HG03045 (cell line): ENCODE data around the gene ACAD9.
A peak's percentile ranks its signal among the peaks of the same experiment; 100 is the strongest.
"Not testable (repeated sequence)": the region's sequence is repeated elsewhere in the genome, so short reads cannot be mapped to it uniquely, and the experiment has no call there.

Experiments
- ATAC-seq: cut with Tn5 transposase; IDR thresholded peaks from one replicate; pipeline ENCODE4 v1.9.1; 2021; ENCODE audit warnings: mild to moderate bottlenecking, moderate library complexity; ENCODE audit not compliant: unreplicated experiment

Gene ACAD9

GRCh38 chr3:128879125-128879969 lies at the start of gene ACAD9:
Gene ACAD9, plus strand, starts transcription at chr3:128879620. Its CDS starts 72 bp downstream, at chr3:128879692.
- peak; percentile 89 for ATAC-seq

- not testable (repeated sequence) for ATAC-seq
Measured at GRCh38 chr3:128829925-128830625, 49.3 kb upstream of the ACAD9 start.

GRCh38 chr3:128830762-128831161 lies 48.7 kb upstream of the ACAD9 start:
- ATAC-seq: not testable (repeated sequence)

GRCh38 chr3:128832979-128833378 lies 46.4 kb upstream of the ACAD9 start:
- ATAC-seq: not testable (repeated sequence)

GRCh38 chr3:128835096-128835495 lies 44.3 kb upstream of the ACAD9 start:
- no peak for ATAC-seq

GRCh38 chr3:128841926-128842920 lies 37.2 kb upstream of the ACAD9 start:
- no peak for ATAC-seq

- ATAC-seq: no peak
Measured at GRCh38 chr3:128844502-128844901, 34.9 kb upstream of the ACAD9 start.

- no peak for ATAC-seq
Measured at GRCh38 chr3:128845119-128845777, 34.2 kb upstream of the ACAD9 start.

- ATAC-seq: peak; percentile 76
Measured at GRCh38 chr3:128845778-128846485, 33.5 kb upstream of the ACAD9 start.

GRCh38 chr3:128846486-128846891 lies 32.9 kb upstream of the ACAD9 start:
- ATAC-seq: no peak

- ATAC-seq: no peak
Measured at GRCh38 chr3:128847666-128848370, 31.6 kb upstream of the ACAD9 start.

- ATAC-seq: no peak
Measured at GRCh38 chr3:128848936-128849335, 30.5 kb upstream of the ACAD9 start.

GRCh38 chr3:128849911-128850455 lies 29.4 kb upstream of the ACAD9 start:
- ATAC-seq: no peak

- no peak for ATAC-seq
Measured at GRCh38 chr3:128850544-128850943, 28.9 kb upstream of the ACAD9 start.

GRCh38 chr3:128851601-128852000 lies 27.8 kb upstream of the ACAD9 start:
- ATAC-seq: no peak

- no peak for ATAC-seq
Measured at GRCh38 chr3:128853826-128854225, 25.6 kb upstream of the ACAD9 start.

GRCh38 chr3:128854475-128854874 lies 24.9 kb upstream of the ACAD9 start:
- ATAC-seq: no peak

GRCh38 chr3:128855569-128855968 lies 23.9 kb upstream of the ACAD9 start:
- no peak for ATAC-seq

GRCh38 chr3:128858167-128858566 lies 21.3 kb upstream of the ACAD9 start:
- no peak for ATAC-seq
